GM12878 (cell line): Measurements from ENCODE around the gene MYOD1. TPM values are rescaled to one million over a fixed set of nuclear protein-coding genes. Genes with fewer than 3 reads are reported as not detected.

Experiments used
- ATAC-seq: fragments of 200-7000 bp; cut with Tn5 transposase; 3 replicates; pipeline ENCODE4 v1.9.1; 2020; ENCODE audit warnings: mild to moderate bottlenecking, moderate library complexity
- BruUV-seq: library from RNA; stranded (reverse); fragments of 400-500 nt; replicated peaks from 2 replicates; lab custom pipeline; 2021; lab: Mats Ljungman, UMichigan
- CTCF ChIA-PET: fragments of 300-600 bp; sonication (Branson Sonifier 250); formaldehyde crosslinking; extraction: SDS; loops from one replicate; lab custom pipeline; 2021; ENCODE audit warnings: inconsistent platforms; lab: Yijun Ruan, JAX
- POLR2A ChIA-PET: fragments of 350-600 bp; formaldehyde crosslinking; extraction: SDS; loops from one replicate; lab custom pipeline; 2021; ENCODE audit warnings: inconsistent platforms; lab: Charles Lee
- RAD21 ChIA-PET: fragments of 300-600 bp; sonication (Branson Sonifier 250); formaldehyde crosslinking; loops from one replicate; lab custom pipeline; 2023; ENCODE audit warnings: antibody characterized with exemption; ENCODE audit not compliant: unreplicated experiment; lab: Charles Lee
- SMC1A ChIA-PET: fragments of 300-600 bp; sonication (Branson Sonifier 250); formaldehyde crosslinking; loops from one replicate; lab custom pipeline; 2023; ENCODE audit not compliant: unreplicated experiment, uncharacterized antibody; lab: Charles Lee
- DNase-seq: peaks from one replicate; pipeline ENCODE4 v3.0.0-alpha.2; 2011; ENCODE audit warnings: low read depth, low spot score
- FAIRE-seq: peaks from 3 replicates; lab custom pipeline; 2011; peaks lifted over from hg19 to GRCh38; lab: Jason Lieb, UNC
- H2AFZ ChIP-seq: 2 replicates; pipeline ENCODE4 v1.6.0; 2011; ENCODE audit warnings: low read depth, low read length, control low read depth; ENCODE audit not compliant: control insufficient read depth
- H3K27ac ChIP-seq: 2 replicates; pipeline ENCODE4 v1.5.1; 2011; ENCODE audit warnings: control low read depth; ENCODE audit not compliant: control insufficient read depth, insufficient read depth
- H3K27me3 ChIP-seq, 2 experiments: replicated peaks in 1 of 2; 2 replicates each; pipeline versions ENCODE4 v1.6.0 to v1.6.1; 2011; ENCODE audit warnings: low read length in 1 of 2; ENCODE audit not compliant: control insufficient read depth in 2 of 2, insufficient read depth in 2 of 2
- H3K36me3 ChIP-seq, 2 experiments: 2 replicates each; pipeline ENCODE4 v1.5.1; 2011; ENCODE audit warnings: low read length in 1 of 2; ENCODE audit not compliant: control insufficient read depth in 2 of 2, insufficient read depth in 2 of 2
- H3K4me1 ChIP-seq: 2 replicates; pipeline ENCODE4 v1.6.1; 2011; ENCODE audit warnings: mild to moderate bottlenecking, low read length, moderate library complexity, mixed read lengths; ENCODE audit not compliant: control insufficient read depth, insufficient read depth
- H3K4me2 ChIP-seq: 2 replicates; pipeline ENCODE4 v1.6.0; 2011; ENCODE audit warnings: control low read depth; ENCODE audit not compliant: control insufficient read depth, insufficient read depth
- H3K4me3 ChIP-seq: fragments of 200-600 bp; sonication (generic); 2 replicates; pipeline ENCODE4 v1.5.1; 2016
- H3K79me2 ChIP-seq: 2 replicates; pipeline ENCODE4 v1.6.0; 2011; ENCODE audit warnings: low read length; ENCODE audit not compliant: control insufficient read depth, insufficient read depth
- H3K9ac ChIP-seq: 2 replicates; pipeline ENCODE4 v1.8.0; 2011; ENCODE audit warnings: low read length, control low read depth, mixed read lengths; ENCODE audit not compliant: control insufficient read depth, insufficient read depth
- H3K9me3 ChIP-seq: replicated peaks from 3 replicates; pipeline ENCODE4 v1.5.1; 2011; ENCODE audit warnings: mild to moderate bottlenecking, low read length; ENCODE audit not compliant: control insufficient read depth, insufficient read depth
- H4K20me1 ChIP-seq: 2 replicates; pipeline ENCODE4 v1.6.0; 2011; ENCODE audit not compliant: control insufficient read depth, insufficient read depth
- CBX3 ChIP-seq: fragments of 200-600 bp; sonication (generic); IDR thresholded peaks from 2 replicates; pipeline ENCODE4 v1.6.1; 2016; ENCODE audit warnings: low read depth, borderline replicate concordance
- FOXK2 ChIP-seq: fragments of 450-650 bp; IDR thresholded peaks from 2 replicates; pipeline ENCODE4 v1.6.1; 2017; ENCODE audit warnings: mild to moderate bottlenecking, moderate library complexity
- FOXM1 ChIP-seq: IDR thresholded peaks from 2 replicates; pipeline ENCODE4 v1.6.1; 2012; ENCODE audit warnings: low read depth, mild to moderate bottlenecking, inconsistent platforms, low read length, moderate library complexity
- LARP7 ChIP-seq: fragments of 450-650 bp; IDR thresholded peaks from 2 replicates; pipeline ENCODE4 v1.6.1; 2017; ENCODE audit warnings: mild to moderate bottlenecking
- POLR2AphosphoS2 ChIP-seq: IDR thresholded peaks from 2 replicates; pipeline ENCODE4 v1.6.1; 2011; ENCODE audit warnings: low read depth, mild to moderate bottlenecking, low read length, improper control_type of control experiment, moderate library complexity
- TCF3 ChIP-seq: IDR thresholded peaks from 2 replicates; pipeline ENCODE4 v1.6.1; 2012; ENCODE audit warnings: low read depth, mild to moderate bottlenecking, low read length, borderline replicate concordance; ENCODE audit not compliant: insufficient read depth
- ZNF207 ChIP-seq: fragments of 450-650 bp; IDR thresholded peaks from 2 replicates; pipeline ENCODE4 v1.6.1; 2014; ENCODE audit warnings: antibody characterized with exemption, mild to moderate bottlenecking, borderline replicate concordance
- WGBS: methylation state at CpG from one replicate; pipeline ENCODE4 v1.1.6; 2016; ENCODE audit warnings: low lambda C conversion rate; ENCODE audit not compliant: insufficient replicate concordance, insufficient coverage; ENCODE audit errors: missing lambda C conversion rate; 5-methylcytosine and 5-hydroxymethylcytosine counted together
- in situ Hi-C: fragments of 300-500 bp; cut with MboI; formaldehyde crosslinking; loops from 9 replicates; pipeline ENCODE4 v1.14.3; 2018; ENCODE audit warnings: mixed read lengths
- intact Hi-C: fragments of 100-400 bp; cut with micrococcal nuclease; formaldehyde crosslinking; loops from one replicate; pipeline ENCODE4 v1.14.2; 2022; ENCODE audit not compliant: unreplicated experiment
- polyA plus RNA-seq, 11 experiments: library from polyadenylated mRNA; depleted of rRNA in 4 of 11; unstranded in 6 of 11; stranded (reverse) in 5 of 11; fragments of >200 nt; fragmentation: Nextera tagmentation in 4 of 11; fragmentation: Illumina TruSeq in 1 of 11; extraction: Ambion mirVana in 4 of 11; extraction: Trizol in 1 of 11; gene quantifications; 1 replicate in 1 of 11; 2 replicates in 10 of 11; pipeline versions ENCODE4 v1.2.1 to v1.2.3, GENCODE V29; 2011 to 2016; ENCODE audit warnings: inconsistent platforms in 2 of 11, missing spikeins in 2 of 11, low read depth in 1 of 11
- total RNA-seq, 4 experiments: library from RNA; depleted of rRNA in 3 of 4; stranded (reverse); fragments of >200 nt in 3 of 4; fragmentation: Illumina TruSeq in 1 of 4; extraction: Trizol in 1 of 4; gene quantifications; 2 replicates each; pipeline versions ENCODE4 v1.2.1 to v1.2.3, GENCODE V29; 2013 to 2021

Gene MYOD1
- total and polyA plus RNA-seq, 10 of the 15 experiments (the other 5 are each of a cell fraction or from before 2014, with no cell fraction given), result not detected

DNA sequence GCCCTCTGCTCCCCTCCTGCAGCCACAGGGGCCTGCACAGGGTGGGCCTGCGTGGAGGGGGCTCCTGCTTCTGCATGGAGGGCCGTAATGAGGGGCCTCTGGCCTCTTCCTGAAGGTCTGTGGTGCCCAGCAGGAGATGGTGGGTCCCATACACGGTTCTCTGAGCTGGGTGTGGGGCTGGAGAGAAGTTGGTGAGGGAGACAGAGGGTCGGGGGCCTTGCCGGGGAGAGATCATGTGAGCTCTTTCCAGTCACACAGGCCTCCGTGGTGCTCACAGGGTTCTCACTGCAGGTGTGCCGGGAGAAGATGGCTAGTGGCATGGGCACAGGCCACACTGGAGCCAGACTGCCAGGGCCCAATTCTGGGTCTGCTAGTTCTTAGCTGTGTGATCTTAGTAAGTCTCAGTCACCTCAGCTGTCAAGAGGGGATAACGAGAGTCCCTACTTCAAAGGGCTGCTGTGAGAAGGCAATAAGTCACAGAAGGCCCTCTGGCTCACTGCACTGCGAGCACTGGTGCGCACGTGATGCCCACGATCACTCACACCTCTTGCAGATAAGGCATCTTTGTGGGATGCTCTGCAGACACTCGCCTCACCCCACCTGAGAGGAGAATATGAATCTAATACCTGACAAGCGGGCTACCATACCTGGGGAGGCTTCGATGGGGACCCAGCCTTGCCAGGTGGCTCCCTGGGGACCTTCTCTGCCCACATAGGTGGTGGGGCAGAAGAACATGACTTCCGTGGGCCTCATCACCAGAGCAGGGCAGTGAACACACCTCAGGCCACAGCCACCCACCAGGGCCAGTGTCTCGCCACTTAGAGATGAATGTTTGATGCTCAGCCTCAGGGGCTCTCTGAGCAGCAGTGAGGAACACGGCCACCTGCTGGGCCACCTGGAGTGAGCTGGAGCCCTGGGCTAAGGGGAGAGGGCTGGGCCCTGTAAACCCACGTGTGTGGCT, 29.7 kb downstream of the MYOD1 start:
- Histone ChIP-seq H3K79me2 (no peaks in the 10 kb centered on the region), H3K9ac (no peak overlapping the region), H3K27me3 (peaks cover 0 to 1% of the 10 kb centered on the region in 2 experiments; a peak in 2 of 4 replicates), H3K4me3 (no peak overlapping the region), H3K36me3 (no peaks in the 10 kb centered on the region), H3K27ac (no peak overlapping the region)
- RAD21 ChIA-PET, result no interaction called here
- no peak; the same call in 2 of the 3 replicates for ATAC-seq
- 15% methylated on average over 19 of the region's 19 CpGs for WGBS
- in situ Hi-C loops (no loop called here), intact Hi-C loops (no loop called here)
- POLR2A ChIA-PET, result no interaction called here
- SMC1A ChIA-PET, result no interaction called here
- no peak for TF ChIP-seq FOXK2
- no peak for TF ChIP-seq POLR2AphosphoS2
- no peak for TF ChIP-seq ZNF207
- no peak for TF ChIP-seq CBX3
- no peak for TF ChIP-seq TCF3
- TF ChIP-seq FOXM1, result no peak
- no peak for TF ChIP-seq LARP7
- TF ChIP-seq, all 136 proteins: peak for 0
- FAIRE-seq (no peak), DNase-seq (no peak)
- Histone ChIP-seq H3K4me1 (no peaks in the 10 kb centered on the region), H2AFZ (no peak overlapping the region), H3K9me3 (no peaks in the 10 kb centered on the region), H4K20me1 (no peaks in the 10 kb centered on the region), H3K4me2 (no peak overlapping the region)
- CTCF ChIA-PET, result interaction anchor here (0.9 to 1.4 kb wide), 2 partner anchors 9 to 18 kb away, joined by 4 to 6 read pairs; no protein-coding TSS in a partner anchor
- BruUV-seq, result no TSS peak
